GM19467 (cell line): ENCODE measurements around the gene ZBTB38.

ENCODE experiments used
- ATAC-seq: cut with Tn5 transposase; IDR thresholded peaks from one replicate; pipeline ENCODE4 v1.9.1; 2021; ENCODE audit warnings: mild to moderate bottlenecking, moderate library complexity; ENCODE audit not compliant: unreplicated experiment

The ZBTB38 gene

DNA sequence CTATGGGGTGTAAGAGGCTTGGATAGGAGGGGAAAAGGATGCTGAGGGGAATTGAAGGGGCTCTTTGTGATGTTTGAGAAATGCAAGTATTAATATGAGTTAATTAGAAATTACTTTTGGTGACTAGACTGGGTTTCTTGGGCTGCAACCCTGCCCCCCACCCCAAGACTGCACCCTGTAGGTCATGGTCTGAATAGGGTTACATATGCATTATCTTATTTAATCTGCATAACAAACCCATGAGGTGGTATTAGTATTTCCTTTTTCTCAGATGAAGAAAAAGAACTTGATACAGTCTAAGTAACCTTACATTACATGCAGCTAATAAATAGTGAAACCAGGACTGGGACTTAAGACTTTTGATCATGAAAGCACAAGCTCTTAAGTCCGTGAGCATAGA is 5.6 kb upstream of the ZBTB38 start:
- no peak for ATAC-seq

DNA sequence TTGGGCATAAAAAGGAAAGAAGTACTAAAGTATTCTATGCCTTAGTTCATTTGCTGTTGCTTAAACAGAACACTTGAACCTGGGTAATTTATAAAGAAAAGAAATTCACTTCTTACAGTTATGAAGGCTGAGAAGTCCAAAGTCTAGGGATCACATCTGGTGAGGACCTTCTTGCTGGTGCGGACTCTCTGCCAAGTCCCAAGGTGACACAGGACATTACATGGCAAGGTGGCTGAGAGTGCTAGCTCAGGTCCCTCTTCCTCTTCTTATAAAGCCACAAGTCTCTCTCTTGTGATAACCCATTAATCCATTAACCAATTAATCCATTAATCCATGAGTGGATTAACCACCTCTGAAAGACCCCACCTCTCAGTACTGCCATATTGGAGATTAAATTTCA is 3.1 kb upstream of the ZBTB38 start:
- no peak for ATAC-seq

DNA sequence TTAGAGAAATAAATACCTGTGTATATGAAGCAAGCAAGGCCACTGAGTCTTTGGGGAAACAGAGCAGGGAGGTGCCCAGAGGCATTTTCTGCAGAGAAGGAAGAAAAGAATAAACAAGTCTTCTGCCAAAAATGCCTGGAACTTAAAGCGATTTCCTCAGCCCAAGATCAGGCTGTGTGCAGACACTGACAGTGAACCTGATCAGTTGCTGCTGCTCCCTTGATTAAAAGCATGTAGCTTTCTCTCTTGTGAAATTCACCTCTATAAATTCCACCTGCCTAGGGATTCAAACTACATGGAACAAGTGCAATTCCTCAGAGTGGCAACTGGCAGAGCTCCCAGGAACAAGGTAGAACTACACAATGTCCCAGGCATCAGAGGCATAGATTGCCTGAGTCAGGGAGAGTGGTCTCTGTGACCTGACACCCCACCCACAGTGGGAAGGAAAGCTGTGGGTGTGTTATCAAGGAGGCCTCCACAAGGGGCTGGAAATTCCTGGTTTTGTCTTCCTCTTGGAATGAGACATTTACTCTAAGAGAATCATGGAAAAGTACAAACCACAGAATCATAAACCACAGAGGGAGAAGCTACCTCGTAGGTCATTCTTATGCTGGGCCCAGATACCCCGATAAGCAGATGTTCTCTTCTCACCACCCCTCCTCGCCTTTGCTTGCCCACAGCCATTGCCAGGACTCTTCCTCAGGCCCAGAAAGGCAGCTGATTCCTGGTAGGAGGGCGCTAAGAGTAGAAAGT is 1.8 kb upstream of the ZBTB38 start:
- ATAC-seq: no peak

DNA sequence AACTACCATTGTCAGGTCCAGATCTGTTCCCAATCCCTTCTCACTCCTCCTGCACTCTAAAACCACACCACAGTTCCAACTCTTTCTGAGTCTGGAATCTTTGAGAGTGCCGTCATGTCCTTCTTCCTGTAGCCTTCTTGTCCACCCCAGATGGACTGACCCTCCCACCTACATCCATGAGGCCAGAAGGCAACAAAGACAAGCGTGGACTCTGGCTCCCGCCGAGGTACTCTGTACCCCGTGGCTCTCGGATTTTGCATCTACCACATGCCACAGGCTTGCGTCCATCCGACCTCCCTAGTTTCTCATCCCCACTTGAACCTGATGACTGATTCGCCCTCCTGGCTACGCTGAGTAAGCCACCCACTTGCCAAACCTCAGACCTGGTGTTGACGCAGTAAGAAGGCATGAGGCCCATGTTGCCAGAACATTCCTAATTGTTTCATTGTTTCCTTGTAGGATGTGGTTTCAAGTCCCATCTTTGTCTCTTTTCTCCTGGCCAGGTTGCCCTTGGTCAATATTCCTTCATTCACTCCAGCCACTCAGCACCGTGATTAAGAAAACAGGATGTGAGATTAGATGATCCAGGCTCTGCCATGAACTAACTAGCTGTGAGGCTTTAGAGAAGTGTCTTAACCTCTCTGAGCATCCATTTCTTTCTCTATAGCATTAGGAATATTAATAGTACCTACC is 1.1 kb upstream of the ZBTB38 start:
- ATAC-seq: no peak

GRCh38 chr3:141368925-141369794 is 856 bp downstream of the ZBTB38 start:
- no peak for ATAC-seq

DNA sequence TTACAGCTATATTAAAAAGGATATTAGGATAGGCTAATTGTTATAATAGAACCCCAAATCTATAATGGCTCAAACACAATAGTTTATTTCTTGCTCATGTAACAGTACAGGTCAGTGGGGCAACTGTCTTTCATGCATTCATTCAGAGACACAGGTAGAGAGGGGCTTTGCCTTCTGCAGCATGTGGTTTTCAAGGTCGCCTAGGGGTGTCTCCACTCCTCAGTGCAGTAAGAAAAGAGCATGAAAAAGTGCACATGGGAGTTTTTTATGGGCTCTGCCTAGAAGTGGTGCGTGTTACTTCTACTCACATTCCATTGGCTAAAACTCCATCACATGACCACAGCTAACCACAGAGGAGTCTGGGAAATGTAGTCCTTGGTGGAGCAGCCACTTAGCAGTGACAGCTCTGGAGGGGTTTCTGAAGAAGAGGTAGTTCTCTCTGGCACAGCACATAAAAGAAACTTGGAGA is 1.8 kb downstream of the ZBTB38 start:
- peak; percentile 76 for ATAC-seq

- ATAC-seq: no peak
Measured at GRCh38 chr3:141371882-141372281, 3.6 kb downstream of the ZBTB38 start.

DNA sequence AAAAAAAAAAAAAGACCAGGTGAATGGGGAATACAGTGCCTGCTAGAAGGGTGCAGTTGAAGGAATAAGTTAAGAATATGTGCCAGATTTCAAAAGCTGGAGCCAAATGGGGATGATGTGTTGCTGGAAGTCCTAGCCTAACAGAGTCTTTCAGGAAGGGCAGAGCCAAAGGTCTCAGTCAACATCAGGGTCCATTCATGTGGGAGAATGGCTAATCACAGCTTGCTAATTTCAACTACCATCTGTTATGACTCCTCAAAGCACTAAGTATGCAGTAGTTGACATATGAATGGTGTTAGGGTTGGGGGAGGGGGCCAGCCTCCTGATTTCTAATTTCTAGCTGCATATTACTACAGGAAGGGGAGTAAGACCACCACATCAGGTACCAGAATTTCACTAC is 4.4 kb downstream of the ZBTB38 start:
- ATAC-seq: no peak

GRCh38 chr3:141373232-141373631 is 4.9 kb downstream of the ZBTB38 start:
- no peak for ATAC-seq

GRCh38 chr3:141373768-141374526 is 5.6 kb downstream of the ZBTB38 start:
- ATAC-seq: no peak

DNA sequence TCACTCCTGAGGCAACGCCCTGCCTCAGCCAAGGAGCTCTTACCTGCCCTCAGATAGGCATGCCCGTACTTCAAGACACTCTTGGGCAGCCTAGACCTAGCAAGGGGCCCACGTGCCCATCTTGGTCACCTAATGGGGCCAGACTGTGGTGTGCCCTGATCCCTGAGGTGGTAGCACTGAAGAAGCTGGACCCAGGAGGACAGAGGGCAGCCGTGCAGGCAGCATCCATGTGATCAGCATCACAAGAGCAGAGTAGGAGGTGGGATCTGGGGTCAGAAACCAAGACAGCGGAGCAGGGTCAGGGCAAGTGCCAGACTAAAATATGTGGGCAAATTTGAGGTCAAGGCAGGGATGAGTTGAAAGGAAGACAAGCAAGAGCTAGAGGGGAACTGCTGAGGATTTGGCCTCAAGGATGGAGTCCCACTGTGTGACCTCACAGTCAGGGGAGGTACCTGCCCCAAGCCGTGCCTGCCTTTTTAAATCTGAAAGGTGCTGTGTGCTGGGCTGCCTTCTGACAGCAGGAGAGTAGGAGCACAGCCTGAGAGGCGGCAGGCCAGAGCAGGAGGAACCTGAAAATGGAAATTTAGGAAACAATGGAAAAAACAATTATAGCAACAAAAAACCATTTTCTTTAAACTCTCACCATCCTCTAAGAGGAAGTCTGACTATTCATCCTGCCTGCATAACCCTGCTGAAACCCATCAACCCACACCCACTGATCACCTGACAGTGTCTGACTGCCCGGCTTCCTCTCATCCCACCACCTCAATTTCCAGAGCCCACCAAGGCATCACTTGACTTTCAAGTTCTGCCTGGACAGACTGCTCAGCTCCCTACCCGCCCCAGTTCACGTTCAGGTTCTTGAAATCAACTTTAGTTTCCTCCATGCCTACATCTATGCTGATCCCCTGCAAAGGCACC is 7.3 kb downstream of the ZBTB38 start:
- ATAC-seq: no peak

- ATAC-seq: no peak
Measured at GRCh38 chr3:141377377-141377776, 9.1 kb downstream of the ZBTB38 start.

DNA sequence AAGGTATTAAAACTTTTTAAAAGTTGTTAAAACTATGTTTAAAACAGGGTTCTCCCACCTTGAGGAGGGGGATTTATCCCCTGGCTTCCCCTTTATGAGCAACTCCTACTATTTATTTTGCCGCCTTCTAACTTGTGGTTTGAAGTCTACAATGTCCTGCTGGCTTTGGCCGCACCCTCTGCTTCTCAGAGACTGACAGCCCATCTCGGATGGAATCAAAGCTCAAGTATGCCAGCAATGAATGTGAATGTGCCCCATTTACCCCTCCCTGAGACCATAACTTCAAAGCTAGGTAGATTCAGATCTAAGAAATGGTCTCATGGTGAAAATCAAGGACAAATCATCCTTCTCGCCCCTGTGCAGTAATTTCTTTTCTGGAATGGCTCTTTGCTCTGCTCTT is 10.3 kb downstream of the ZBTB38 start:
- no peak for ATAC-seq

DNA sequence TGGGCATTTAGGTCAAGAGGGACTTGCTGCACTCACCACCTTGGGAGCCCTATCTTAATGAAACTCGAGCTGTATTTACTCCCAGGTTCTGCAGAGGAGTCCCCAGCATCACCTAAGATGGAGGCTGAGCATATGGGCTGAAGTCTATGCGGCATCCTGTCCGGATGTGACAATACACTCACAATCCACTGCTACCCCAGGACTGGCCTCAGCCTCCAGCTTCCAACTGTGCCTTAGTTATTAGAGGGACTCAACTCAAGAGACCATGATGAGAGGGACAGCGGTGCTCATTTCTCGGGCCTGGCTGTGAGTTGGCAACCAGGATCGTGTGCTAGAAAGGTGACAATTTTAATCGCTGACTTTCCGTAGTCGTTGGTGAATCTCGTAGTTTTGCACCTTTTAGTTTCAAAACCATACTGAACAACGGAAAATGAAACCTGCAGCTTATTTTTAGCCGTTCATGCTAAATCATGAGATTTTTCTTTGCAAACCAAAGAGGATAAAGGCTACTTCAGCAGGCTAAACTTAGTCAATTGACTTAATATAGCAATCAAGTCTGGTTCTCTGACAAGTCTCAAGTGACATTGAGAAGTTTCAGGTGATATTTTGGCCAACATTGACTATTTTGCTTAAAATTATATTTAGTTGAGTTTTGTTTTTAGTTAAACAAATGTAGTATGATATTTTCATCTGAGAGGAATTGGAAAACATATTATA is 11.1 kb downstream of the ZBTB38 start:
- ATAC-seq: peak; percentile 44

GRCh38 chr3:141380279-141380678 is 12.0 kb downstream of the ZBTB38 start:
- no peak for ATAC-seq

DNA sequence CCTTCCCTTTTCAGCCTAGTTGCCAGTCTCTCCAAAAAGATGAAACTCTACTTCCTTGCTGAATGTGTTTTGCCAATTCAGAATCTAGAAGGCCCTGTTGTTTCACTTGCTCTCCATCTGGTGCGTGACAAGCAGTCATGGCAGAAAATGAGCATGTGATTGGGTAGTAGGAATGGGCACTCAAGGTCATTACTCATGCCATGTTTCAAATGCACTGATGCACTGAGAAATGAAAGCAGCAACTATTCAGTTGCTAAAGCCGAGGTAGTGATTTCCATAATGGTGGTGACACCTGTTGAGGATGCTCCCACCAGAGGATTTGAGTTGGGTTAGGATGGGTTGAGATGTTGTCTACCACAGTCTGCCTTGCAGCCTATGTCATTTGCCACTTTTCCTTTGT is 12.7 kb downstream of the ZBTB38 start:
- ATAC-seq: peak; percentile 34

DNA sequence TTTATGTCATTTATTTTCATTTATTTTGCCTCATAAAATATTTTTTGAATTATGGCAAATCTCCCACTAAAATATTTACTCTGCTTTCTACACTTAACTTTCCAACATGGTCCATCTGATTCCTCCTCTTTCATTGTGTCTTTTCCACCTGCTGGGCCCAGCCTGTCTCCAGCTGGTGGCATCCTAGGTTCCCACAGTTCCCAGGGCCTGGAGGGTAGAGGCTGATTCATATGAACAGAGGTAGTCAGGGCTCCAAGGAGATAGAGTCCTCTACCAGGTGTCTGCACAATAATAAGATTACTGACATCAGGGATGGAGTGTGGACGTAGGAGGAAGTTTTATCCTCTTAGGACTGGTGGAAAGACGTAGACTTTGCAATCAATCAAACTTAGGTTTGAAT is 14.3 kb downstream of the ZBTB38 start:
- ATAC-seq: no peak

GRCh38 chr3:141383555-141384129 is 15.3 kb downstream of the ZBTB38 start:
- ATAC-seq: no peak

DNA sequence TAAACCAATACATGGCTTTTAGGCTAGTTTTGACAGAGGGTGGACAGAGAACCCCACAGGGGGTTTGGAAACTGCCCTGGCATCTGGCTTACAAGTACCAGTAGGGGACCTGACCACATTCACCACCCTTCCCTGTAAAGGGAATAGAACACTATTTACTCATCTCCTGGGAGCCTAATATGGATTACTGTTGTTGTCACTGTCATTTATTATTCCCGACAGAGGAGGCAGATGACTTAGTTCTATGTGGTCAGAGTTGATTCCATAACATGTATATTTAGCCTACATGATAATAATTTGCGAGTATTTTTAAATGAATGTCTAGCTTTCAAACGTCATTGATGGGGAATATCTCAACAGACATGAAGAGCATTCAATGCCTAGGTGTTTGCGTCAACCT is 15.9 kb downstream of the ZBTB38 start:
- no peak for ATAC-seq
